HG03565 (cell line): ENCODE results near the gene COX8C.
"Not testable (repeated sequence)": the region's sequence is repeated elsewhere in the genome, so short reads cannot be mapped to it uniquely, and the experiment has no call there.

ENCODE experiments used
- ATAC-seq: cut with Tn5 transposase; IDR thresholded peaks from one replicate; pipeline ENCODE4 v1.9.1; 2021; ENCODE audit warnings: mild to moderate bottlenecking, moderate library complexity; ENCODE audit not compliant: unreplicated experiment

The COX8C gene

DNA sequence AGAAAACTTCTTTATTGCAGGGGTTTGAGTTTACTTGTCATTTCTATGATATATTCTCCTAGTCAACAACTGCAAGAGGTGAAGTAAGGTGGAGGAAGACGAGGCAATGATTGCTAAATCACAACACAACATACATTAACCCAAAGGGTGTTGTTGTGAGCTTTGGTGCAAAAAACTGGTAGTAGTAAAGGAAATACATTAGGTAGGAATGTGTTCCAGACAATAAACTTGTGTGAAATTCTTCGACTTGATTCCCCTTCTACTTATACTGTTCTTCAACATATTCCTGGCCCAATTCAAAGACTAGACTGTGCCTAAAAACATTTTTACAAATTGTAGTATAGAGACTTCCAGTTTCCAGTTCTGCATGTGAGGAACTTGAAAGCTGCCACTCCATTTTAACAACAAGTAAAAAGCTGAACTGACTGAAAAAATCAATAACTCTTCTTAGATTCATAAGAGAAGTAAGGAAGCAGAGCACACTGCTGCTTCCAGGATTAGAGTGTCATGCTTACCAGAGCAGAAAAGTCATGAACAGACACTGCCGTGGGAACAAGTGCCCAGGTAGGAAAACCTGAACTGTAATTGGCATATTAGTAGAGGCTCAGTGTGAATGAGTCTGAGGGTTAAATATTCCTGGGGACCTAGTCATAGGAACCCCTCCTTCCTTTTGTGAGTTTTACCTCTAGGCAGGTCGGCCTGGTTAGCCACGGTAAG is 22.2 kb downstream of the COX8C start:
- ATAC-seq, result no peak

GRCh38 chr14:93369713-93370266 is 22.8 kb downstream of the COX8C start:
- peak; percentile 73 for ATAC-seq

- peak; percentile 86 for ATAC-seq
Measured at GRCh38 chr14:93375673-93376156, 28.7 kb downstream of the COX8C start.

- no peak for ATAC-seq
Measured at GRCh38 chr14:93379831-93380230, 32.8 kb downstream of the COX8C start.

- ATAC-seq, result no peak
Measured at GRCh38 chr14:93381644-93382043, 34.7 kb downstream of the COX8C start.

GRCh38 chr14:93384256-93384655 is 37.3 kb downstream of the COX8C start:
- not testable (repeated sequence) for ATAC-seq

DNA sequence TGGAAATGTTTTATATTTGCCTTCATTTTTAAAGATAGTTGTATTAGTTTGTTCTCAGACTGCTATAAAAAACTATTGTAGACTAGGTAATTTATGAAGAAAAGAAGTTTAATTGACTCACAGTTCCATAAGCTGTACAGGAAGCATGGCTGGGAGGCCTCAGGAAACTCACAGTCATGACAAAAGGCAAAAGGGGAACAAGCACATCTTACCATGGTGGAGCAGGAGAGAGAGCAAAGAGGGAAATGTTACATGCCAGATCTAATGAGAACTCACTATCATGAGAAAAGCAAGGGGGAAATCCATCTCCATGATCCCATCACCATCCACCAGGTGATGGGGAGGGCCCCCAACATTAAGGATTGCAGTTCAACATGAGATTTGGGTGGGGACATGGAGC is 48.2 kb downstream of the COX8C start:
- ATAC-seq, result no peak

DNA sequence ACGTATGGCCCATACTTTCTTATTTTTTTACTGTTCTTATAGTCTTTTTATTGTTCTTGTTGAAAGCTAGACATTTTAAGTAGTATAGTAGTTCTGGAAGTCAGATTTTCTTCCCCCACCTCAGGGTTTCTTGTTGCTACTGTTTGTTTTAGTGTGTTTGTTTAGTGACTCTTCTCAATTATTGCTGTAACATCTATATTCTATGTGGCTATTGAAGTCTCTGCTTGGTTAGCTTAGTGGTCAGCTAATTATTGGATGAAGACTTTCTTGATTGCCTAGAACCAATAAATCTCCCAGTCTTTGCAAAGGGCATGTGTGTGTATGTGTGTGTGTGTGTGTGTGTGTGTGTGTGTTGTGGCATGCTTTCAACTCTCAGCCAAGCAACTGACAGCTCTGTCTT is 49.5 kb downstream of the COX8C start:
- ATAC-seq, result no peak
